HG03439 (cell line): ENCODE measurements around the gene MACROH2A2.
"Not testable (repeated sequence)": the region's sequence is repeated elsewhere in the genome, so short reads cannot be mapped to it uniquely, and the experiment has no call there.

Experiments used
- ATAC-seq: cut with Tn5 transposase; IDR thresholded peaks from one replicate; pipeline ENCODE4 v1.9.1; 2021; ENCODE audit warnings: mild to moderate bottlenecking, moderate library complexity; ENCODE audit not compliant: unreplicated experiment

Gene MACROH2A2

DNA sequence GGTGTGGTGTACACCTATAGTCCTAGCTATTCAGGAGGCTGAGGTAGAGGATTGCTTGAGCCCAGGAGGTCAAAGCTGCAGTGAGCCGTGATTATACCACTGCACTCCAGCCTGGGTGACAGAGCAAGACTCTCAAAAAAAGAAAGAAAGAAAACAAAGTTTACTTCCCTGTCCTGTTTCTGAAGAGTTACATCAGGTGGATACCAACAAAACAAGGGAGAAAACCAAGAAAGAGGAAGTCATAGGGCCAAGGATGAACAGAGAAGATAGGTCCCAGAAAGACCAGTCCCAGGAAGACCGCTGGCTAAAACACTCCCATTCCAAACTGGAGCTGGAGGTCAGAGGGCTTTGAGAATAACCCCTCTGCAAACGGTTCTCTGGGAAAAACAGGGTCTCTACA, 13.5 kb downstream of the MACROH2A2 start:
- no peak for ATAC-seq

DNA sequence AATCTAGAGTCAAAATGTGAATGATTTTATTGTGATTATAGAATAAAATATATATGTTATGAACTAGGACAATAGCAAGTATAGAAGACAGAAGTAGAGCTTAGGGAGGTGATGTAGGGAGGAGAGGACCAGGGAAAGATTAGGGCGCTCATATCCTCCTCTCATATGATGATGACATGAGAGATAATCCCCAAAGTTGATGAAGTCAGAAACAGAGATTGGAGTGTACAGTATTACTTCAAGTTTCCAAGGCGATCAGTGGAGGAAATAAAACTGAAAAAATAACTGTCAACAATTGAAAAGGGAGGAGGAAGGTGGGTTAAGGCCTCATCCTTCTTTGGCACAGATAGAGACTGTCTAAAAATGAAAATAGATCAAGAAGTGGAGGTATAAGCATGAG, 14.9 kb downstream of the MACROH2A2 start:
- no peak for ATAC-seq

DNA sequence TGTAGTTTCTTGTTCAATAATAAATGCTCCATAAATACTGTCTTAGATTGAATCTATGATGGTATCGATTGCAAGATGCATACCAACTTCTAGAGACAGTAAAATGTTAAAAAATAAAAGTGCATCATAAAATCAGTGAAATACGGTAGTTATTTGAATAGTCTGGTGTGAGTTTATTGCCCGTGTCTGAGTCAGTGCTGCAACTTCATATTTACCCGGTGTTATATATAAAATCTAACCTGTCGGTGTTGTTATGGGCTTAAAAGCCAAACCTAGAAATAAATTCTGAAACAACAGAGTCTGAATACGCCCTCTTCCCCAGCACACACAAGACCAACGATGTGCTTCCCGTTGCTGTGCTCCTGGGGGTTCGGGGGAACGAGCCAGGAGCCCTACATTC, 16.3 kb downstream of the MACROH2A2 start:
- ATAC-seq = no peak

DNA sequence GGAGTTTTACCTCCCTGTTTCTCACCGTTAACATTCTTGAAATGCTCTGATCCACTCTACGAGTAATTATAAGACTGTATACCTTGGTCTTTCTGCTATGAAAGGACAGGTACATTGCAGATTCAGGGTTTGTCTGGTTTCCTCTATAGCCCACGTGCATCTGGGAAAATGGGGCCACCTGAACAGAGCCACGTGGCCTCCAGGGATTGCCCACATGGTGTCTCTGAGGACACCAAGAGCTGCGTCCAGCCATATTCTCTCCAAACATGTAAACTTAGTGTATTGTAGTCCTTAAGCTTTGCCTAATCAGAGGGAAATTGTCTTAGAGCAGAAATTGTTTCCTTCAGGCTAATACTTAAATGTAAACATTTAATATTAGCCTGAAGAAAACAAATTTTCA, 16.7 kb downstream of the MACROH2A2 start:
- no peak for ATAC-seq

DNA sequence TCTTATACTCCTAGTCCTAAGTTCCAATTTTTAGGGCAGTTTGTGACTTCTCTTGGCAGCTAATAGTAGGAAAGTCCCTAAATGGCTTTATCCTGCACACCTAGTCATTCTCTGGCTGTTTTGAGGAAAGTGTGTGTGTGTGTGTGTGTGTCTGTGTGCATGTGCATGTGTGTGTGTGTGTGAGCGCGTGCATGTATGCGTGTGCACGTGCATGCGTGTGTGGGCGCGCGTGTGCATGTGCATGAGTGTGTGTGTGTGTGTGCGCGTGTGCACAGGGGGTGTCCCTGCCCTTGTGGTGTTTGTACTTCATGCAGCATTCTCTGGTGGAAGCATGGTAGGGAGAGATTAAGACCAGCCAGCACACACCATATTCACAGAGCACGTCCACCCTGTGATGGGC, 18.2 kb downstream of the MACROH2A2 start:
- ATAC-seq = no peak

DNA sequence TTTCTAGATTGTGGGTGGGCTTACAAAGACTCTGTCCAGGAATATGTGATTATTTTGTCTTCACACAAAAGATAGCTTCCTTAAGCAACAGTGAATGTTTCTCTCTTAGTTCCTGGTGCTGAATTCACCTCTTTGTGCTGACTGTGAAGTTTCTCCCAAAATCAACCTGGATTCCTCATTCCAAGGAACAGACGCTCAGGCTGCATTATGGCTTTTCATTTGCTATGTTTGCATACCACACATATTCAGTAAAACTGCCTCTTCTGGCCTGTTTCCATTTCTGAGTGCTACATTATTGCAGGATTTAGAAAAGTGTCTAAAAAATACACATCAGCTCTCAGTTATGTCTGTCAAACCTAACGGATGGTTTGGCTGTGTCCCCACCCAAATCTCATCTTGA, 21.5 kb downstream of the MACROH2A2 start:
- no peak for ATAC-seq

DNA sequence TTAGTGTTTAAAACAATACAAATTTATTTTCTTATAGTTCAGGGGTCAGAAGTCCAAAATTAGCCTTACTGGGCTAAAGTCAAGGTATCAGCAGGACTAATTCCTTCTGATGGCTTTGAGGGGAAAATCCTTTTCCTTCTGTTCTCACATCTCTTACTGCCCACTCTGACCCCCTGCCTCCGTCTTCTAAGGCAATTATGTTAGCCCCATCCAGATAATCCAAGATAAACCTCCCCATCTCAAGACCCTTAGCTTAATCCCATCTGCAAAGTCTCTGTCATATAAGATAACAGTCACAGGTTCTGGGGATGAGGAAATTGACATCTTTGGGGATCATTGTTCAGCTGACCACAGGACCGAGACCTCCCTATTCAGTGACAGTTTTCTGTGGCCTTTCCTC, 22.3 kb downstream of the MACROH2A2 start:
- ATAC-seq = no peak

DNA sequence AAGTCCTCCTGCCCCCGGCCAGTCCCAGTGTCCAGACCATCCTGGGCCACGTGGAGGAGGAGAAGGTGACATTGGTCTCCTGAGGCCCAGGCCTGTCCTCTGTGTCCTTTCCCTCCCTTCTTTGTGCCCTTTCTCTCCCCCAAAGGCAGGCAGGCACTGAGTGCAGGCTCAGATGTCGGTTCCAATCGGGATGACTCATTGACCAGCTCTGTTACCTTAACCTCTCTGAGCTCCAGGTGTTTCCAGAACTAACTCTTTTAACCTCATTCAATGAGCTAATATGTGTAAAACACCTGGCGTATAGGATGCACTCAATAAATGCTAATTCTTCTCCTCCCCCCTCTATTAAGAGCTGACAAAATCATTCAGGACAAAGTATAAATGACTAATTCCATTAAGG, 25.7 kb downstream of the MACROH2A2 start:
- ATAC-seq = no peak

DNA sequence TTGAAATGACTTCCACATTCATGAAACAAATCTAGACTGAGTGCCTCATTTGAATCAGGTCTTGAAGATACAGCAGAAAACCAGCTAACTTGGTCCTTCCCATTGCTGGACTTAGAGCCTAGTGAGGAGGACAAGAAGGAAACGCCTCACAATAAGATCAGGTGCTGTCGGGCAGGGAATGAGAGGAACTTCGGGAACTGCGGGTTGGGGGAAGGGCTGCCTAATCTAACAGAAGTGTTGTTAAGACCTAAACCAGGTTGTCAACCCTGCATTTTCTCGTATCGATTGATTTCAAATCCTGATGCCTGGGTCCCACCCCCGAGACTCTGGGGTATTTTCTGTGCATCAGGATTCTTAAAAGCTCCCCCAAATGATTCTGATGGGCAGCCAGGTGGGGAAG, 26.3 kb downstream of the MACROH2A2 start:
- no peak for ATAC-seq

DNA sequence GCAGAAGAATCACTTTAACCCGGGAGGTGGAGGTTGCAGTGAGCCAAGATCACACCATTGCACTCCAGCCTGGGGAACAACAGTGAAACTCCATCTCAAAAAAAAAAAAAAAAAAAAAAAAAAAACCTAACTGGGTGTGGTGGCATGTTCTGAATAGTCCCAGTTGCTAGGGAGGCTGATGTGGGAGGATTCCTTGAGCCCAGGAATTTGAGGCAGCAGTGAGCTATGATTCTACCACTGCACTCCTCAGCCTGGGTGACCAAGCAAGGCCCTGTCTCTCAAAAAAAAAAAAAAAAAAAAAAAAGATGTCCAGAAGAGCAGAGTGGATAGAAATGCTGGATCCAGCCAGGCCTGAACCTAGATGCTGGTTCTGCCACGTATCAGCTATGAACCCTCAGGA, 28.1 kb downstream of the MACROH2A2 start:
- not testable (repeated sequence) for ATAC-seq

DNA sequence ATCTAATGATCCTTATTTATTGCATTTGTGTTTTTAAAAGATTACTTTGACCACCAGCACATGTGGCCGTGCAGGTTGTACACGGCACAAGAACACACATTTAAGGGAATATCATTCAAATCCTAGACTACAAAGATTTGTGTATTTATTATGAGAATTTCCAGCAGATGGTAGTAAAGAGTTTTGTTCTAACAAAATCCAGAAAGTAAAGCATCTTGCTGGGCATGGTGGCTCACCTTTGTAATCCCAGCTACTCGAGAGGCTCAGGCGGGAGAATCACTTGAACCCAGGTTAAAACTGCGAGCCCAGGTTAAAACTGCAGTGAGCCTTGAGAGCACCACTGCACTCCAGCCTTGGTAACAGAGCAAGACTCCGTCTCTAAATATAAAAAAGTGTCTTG, 31.5 kb downstream of the MACROH2A2 start:
- no peak for ATAC-seq

DNA sequence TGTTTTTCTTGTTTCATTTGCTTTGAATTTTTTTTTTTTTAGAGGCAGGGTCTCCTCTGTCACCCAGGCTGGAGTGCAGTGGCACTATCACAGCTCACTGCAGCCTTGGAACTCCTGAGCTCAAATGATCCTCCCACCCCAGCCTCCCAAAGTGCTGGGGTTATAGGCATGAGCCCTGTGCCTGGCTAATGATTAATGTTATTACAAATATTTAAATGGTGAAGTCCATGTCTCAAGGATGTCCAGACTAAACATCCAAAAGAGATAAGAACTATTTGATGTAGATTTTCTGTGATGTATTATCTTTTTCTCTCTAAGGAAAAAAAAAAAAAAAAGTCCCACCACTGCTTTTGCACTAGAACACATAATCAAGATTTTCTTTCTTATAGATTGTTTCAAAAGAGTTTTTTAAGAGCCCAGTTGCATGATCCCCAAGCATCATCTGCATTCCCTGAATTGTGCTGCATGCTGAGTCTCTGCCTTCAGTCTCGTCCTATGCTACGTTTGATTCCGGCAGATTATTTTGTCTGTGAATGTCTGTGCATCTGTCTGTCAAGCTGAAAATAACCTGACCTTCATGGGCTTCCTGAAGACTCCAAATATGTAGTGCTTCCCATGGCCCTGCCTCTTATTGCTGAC, 33.4 kb downstream of the MACROH2A2 start:
- no peak for ATAC-seq

DNA sequence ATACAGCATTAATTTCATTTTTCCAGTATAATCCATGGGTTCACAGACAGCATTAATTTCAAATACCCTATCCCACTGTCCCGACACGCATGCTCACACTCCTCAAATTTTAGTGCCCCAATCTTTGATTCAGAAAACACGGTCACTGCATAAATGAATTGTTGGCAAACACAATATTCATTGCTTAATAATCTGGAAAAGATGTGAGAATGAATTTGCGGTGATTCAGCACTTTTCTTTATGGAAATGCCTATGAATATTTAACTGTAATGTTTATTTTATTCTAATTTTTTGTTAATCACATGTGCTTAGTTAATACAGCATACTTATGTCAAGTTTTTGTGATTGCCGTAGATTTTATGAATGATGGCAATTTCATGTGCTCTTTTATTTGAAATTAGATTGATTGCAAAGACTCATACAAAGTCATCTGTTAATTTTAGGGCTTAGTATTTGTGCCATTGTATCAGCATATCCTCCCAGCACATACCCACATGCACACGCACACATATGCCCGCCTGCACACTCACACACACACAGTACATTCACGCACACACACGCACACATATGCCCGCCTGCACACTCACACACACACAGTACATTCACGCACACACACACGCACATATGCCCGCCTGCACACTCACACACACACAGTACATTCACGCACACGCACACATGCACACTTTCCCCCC, 35.1 kb downstream of the MACROH2A2 start:
- ATAC-seq = no peak

DNA sequence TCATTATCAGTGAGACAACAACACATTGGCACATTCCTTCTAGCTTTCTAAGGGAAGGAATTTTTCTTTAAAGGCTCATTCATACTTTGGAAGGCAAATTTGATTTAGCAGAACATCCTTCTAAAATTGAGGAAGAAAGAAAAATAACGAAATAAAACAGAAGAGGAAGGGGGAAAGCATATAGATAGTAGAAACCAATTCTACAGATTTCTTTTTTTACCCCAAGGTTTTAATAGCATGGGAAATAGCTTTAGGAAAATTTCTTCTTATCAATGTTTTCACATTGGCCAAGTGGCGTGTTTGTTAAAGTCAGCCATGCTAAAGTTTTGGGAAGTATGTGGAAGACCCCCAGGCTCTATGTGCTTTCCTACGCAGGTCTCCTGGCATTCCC, 35.7 kb downstream of the MACROH2A2 start:
- no peak for ATAC-seq

DNA sequence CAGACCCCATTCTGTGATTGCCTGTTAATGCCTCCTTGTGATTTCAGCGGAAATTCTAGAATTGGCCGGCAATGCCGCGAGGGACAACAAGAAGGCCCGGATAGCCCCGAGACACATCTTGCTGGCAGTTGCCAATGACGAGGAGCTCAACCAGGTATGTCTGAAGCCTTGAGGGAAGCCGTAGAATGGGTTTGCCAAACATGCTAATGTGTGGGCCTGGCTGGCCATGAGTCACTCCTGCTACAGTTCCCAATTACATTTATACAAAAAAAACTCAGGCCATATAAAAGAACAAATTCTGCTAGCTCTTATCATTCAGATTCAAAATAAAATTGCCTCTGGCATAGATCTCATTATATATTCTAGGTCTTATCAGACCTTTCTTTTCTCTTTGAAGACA, 37.4 kb downstream of the MACROH2A2 start:
- no peak for ATAC-seq

DNA sequence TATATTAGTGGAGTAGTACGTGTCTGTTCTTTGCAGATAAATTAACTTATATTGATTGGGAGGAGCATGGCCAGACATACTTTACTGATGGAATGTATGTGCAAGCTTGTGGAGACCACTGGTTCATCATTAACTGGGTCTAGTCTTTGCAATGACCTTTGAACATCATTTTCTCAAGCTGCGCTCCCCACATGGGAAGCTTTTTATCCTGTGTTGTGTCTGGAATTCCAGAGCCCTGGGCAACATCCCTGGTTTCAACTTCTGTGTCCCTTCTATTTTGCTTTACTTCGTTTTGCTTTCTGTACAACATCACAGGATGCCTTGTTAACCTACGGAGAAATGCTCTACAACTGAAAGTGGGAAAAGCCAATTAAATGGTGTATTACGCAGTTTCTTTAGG, 38.3 kb downstream of the MACROH2A2 start:
- no peak for ATAC-seq

DNA sequence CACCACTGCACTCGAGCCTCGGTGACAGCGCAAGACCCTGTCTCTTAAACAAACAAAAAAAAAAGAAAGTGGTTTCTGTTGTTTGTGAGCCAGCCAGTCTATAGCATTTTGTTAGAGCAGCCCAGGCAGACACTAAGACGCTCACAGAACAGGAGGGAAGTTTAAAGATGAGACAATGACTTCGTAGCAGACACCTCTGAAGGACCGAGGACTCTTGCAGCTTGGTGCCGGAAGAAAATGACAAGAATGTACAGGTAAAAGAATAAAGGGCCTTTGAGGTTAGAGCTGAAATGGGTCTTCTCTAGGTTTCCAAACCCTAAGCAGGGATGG, 39.7 kb downstream of the MACROH2A2 start:
- no peak for ATAC-seq

DNA sequence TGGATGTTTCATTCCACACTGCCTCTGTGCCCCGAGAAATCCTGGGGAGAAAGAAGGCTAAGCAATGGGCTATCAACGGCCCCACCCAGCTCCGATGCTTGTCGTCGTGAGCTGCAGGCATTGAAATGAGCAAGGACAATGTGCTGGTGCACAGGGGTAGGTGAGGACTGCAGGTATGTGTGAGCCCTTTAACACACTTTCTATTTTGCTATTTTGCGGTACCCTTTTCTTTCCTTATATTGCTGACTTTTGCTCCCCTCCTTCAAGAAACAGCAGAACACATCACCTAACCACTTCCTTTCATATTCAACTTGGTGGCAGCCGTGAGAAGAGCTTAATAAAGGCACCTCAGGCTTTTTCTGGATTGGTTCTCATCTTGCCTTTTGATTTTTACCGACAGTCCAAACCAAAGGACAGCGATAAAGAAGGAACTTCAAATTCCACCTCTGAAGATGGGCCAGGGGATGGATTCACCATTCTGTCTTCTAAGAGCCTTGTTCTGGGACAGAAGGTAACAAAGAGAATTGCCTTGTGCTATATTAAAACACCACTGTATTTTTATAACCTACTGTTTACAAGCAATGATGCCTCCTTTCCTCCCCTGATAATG, 40.8 kb downstream of the MACROH2A2 start:
- no peak for ATAC-seq

DNA sequence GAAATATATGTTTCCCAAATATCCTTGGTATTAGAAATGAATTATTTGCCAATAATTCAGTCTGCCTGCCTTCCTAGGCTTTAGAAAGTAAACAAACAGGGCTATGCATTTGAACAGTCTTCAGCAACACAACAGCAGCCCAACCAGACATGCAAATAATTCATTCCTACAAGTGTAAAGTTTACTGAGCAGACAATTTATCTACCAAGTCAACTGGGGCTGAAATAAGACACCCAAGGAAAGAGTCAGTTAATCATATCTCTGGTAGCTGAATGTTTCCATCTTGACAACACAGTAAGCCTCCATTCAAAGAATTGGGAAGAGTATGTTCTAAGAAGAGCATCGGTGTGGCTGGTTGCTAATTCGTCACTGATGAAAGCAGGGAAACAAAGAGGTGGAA, 41.6 kb downstream of the MACROH2A2 start:
- no peak for ATAC-seq

DNA sequence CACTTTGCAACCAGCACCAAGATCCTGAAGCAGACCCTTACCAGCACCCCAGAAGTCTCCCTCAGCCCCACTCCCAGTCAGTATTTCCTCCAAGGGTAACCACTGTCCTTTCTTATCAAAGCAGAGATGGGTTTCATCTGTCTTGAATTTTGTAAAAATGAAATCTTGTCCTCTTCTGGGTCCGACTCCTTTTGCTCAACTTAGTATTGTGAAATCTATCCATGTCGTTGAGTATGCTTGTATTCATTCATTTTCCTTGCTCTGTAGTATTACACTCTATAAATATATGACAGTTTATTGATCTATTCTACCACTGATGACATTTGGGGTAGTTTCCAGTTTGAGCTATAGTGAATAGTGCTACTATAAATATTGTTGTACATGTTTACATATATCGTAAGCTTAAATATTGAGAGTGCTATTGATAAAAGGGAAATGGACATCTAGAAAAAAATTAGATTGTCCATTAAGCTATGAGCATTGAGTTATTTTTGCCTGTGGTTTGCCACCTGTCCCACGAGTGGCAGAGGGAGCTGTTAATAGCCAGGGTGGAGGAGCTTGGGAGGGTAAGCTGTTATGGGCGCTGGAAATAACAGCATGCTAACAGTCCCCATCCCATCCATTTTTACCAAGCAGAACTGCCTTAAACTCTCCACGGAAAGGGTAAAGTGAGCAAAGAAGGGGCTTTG, 43.5 kb downstream of the MACROH2A2 start:
- no peak for ATAC-seq

DNA sequence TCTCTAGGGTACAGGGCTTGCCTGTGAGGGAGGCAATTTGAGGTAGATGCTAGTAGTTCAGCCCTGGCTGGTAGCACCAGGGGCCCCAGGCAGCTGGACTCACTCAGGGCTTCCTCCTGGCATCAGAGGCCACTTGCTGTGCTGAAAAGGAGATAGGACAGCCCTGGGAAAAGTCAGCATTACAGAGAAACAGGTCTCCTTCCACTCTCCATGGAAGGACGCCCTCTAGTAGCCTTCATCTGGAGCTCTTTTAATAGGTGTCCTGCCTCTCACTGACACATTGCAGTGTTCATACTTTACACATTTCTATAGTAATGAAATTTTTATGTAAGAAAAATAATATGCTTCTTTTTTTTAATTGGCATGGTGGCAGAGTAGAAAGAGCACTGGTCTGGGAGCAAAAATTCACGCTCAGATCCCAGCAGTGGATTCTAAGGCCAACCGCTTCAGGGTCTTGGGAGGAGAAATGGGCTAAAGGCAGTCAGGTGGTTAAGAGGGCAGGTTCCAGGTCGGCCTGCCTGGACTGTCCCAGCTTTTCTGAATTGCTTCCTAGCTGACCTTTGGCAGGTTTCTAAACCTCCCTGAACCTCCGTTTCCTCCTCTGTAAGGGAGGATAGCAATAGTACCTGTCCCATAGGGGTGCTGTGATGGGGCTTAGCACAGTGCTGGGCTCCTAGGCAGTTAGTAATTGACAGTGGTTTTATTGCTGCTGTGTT, 44.2 kb downstream of the MACROH2A2 start:
- no peak for ATAC-seq
